ENCODE results near the gene DUSP8.

DUSP8 gene

GRCh38 chr11:1531449-1532013, 40.5 kb downstream of the DUSP8 start:
- DNase-seq (ENCODE audit: low read depth) = no peak

GRCh38 chr11:1530686-1531448, 41.2 kb downstream of the DUSP8 start:
- DNase-seq (ENCODE audit: low read depth) = no peak

GRCh38 chr11:1529774-1530173, 42.3 kb downstream of the DUSP8 start:
- DNase-seq (ENCODE audit: low read depth) = no peak

GRCh38 chr11:1529286-1529685, 42.8 kb downstream of the DUSP8 start:
- DNase-seq (ENCODE audit: low read depth) = no peak

- DNase-seq (ENCODE audit: low read depth) = no peak
Observed at GRCh38 chr11:1528710-1529109, 43.4 kb downstream of the DUSP8 start.

GRCh38 chr11:1526785-1527184, 45.3 kb downstream of the DUSP8 start:
- no peak for DNase-seq (ENCODE audit: low read depth)

GRCh38 chr11:1523779-1524178, 48.3 kb downstream of the DUSP8 start:
- DNase-seq (ENCODE audit: low read depth) = no peak

GRCh38 chr11:1523077-1523476, 49.0 kb downstream of the DUSP8 start:
- no peak for DNase-seq (ENCODE audit: low read depth)

GRCh38 chr11:1522081-1522424, 50.0 kb downstream of the DUSP8 start:
- no peak for DNase-seq (ENCODE audit: low read depth)

GRCh38 chr11:1521382-1522080, 50.5 kb downstream of the DUSP8 start:
- no peak for DNase-seq (ENCODE audit: low read depth)

GRCh38 chr11:1520663-1521267, 51.3 kb downstream of the DUSP8 start:
- no peak for DNase-seq (ENCODE audit: low read depth)

GRCh38 chr11:1520209-1520662, 51.8 kb downstream of the DUSP8 start:
- DNase-seq (ENCODE audit: low read depth) = no peak

GRCh38 chr11:1519028-1520010, 52.8 kb downstream of the DUSP8 start:
- DNase-seq (ENCODE audit: low read depth) = no peak

GRCh38 chr11:1518301-1518700, 53.8 kb downstream of the DUSP8 start:
- DNase-seq (ENCODE audit: low read depth) = no peak

GRCh38 chr11:1517117-1518005, 54.7 kb downstream of the DUSP8 start:
- DNase-seq (ENCODE audit: low read depth) = no peak

- DNase-seq (ENCODE audit: low read depth) = no peak
Observed at GRCh38 chr11:1516273-1517067, 55.6 kb downstream of the DUSP8 start.

- DNase-seq (ENCODE audit: low read depth) = peak; percentile 63
Observed at GRCh38 chr11:1515082-1516060, 56.7 kb downstream of the DUSP8 start.

GRCh38 chr11:1514336-1515061, 57.6 kb downstream of the DUSP8 start:
- no peak for DNase-seq (ENCODE audit: low read depth)

Data from activated T-cell treated with anti-CD3 and anti-CD28 coated beads for 24 hours (primary cell).